ENCODE data around the gene TBC1D24.

GRCh38 chr16:2487517-2487842 is 12.6 kb downstream of the TBC1D24 start:
- TF ChIP-seq CTCF (IDR thresholded peaks at IDR 0.05; ENCODE audit: borderline replicate concordance, extremely low read depth, low read length, poor library complexity, severe bottlenecking) (no peak), EZH2 (IDR thresholded peaks at IDR 0.05; ENCODE audit: borderline replicate concordance, low read depth, low read length, severe bottlenecking) (no peak)

Data from DND-41 (cell line).